Measurements from ENCODE around the gene ADPRHL1. TPM values are rescaled to one million over a fixed set of nuclear protein-coding genes. Genes with fewer than 3 reads are reported as not detected.

The ADPRHL1 gene
- total RNA-seq, 1 donor from 2014 or later = 2.7 TPM

- no peak for ATAC-seq
- Histone ChIP-seq H3K4me3 (no peak overlapping the region), H3K36me3 (no peaks in the 10 kb centered on the region), H3K9me3 (no peaks in the 10 kb centered on the region), H3K27ac (no peak overlapping the region), H3K4me1 (peaks cover 14% of the 10 kb centered on the region), H3K27me3 (ENCODE audit: low read depth) (peaks cover 19% of the 10 kb centered on the region)
- TF ChIP-seq CTCF (IDR thresholded peaks at IDR 0.05) = no peak
- peak; percentile 6 for DNase-seq
- intact Hi-C loops (cut with DNase I) = no loop called here
These were observed 94.6 kb downstream of the ADPRHL1 start for GRCh38 chr13:113358653-113359190.

GRCh38 chr13:113357529-113357928 is 95.8 kb downstream of the ADPRHL1 start:
- ATAC-seq (no peak), DNase-seq (no peak)
- intact Hi-C loops (cut with DNase I) = no loop called here
- Histone ChIP-seq H3K9me3 (no peaks in the 10 kb centered on the region), H3K36me3 (no peaks in the 10 kb centered on the region), H3K4me3 (no peak overlapping the region), H3K27ac (no peak overlapping the region), H3K27me3 (ENCODE audit: low read depth) (peaks cover 7% of the 10 kb centered on the region), H3K4me1 (peaks cover 2% of the 10 kb centered on the region)
- no peak for TF ChIP-seq CTCF (IDR thresholded peaks at IDR 0.05)

DNA sequence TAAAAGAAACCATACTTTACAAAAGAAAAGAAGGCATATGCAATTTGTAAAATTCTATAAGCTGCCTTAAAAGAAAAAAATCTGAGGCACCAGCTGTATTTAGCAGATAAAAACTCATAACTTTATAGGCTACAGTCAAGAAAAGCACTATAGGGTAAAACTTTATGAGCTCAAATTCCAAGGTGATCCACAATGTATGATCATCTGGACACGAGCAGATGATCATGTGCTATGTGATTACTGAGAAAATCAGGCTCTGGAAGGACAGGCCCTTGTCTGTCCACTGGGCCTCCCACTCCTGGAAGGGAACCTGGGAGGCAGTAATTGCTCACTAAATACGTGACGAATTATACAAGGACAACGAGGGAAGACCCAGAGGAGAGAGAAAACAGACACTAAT is 96.7 kb downstream of the ADPRHL1 start:
- ATAC-seq = no peak

DNA sequence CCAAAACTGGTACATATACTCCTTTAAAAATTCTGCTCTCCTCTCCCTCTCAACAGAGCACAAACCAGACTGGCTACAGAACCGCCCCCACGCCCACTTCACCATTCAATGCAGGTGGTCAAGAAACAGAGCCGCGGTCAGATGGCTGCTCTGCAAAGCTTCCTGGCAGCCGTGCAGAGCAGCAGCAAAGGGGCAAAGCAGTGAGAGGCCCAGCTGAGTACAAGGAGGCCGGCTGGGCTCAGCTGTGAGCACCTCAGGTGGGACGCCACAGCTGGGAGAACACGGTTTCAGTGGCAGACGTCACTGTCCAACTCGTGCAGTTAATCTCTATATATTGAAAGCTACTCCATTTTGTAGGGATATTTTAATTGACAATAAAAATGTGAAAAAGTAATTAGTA is 97.7 kb downstream of the ADPRHL1 start:
- Histone ChIP-seq H3K9me3 (no peaks in the 10 kb centered on the region), H3K4me1 (no peaks in the 10 kb centered on the region), H3K27ac (no peak overlapping the region), H3K36me3 (no peaks in the 10 kb centered on the region), H3K4me3 (no peak overlapping the region), H3K27me3 (ENCODE audit: low read depth) (no peaks in the 10 kb centered on the region)
- DNase-seq (peak; percentile 17), ATAC-seq (no peak)
- TF ChIP-seq CTCF (IDR thresholded peaks at IDR 0.05) = no peak
- intact Hi-C loops (cut with DNase I) = no loop called here

More for the DNA sequence above, 96.7 kb downstream of the ADPRHL1 start:
- no peaks in the 10 kb centered on the region for H3K36me3 ChIP-seq
- H3K4me1 ChIP-seq = no peaks in the 10 kb centered on the region
- no peak for TF ChIP-seq CTCF (IDR thresholded peaks at IDR 0.05)
- H3K9me3 ChIP-seq = no peaks in the 10 kb centered on the region
- H3K27ac ChIP-seq = no peak overlapping the region
- DNase-seq = no peak
- intact Hi-C loops (cut with DNase I) = no loop called here
- H3K4me3 ChIP-seq = no peak overlapping the region
- H3K27me3 ChIP-seq (ENCODE audit: low read depth) = no peaks in the 10 kb centered on the region

DNA sequence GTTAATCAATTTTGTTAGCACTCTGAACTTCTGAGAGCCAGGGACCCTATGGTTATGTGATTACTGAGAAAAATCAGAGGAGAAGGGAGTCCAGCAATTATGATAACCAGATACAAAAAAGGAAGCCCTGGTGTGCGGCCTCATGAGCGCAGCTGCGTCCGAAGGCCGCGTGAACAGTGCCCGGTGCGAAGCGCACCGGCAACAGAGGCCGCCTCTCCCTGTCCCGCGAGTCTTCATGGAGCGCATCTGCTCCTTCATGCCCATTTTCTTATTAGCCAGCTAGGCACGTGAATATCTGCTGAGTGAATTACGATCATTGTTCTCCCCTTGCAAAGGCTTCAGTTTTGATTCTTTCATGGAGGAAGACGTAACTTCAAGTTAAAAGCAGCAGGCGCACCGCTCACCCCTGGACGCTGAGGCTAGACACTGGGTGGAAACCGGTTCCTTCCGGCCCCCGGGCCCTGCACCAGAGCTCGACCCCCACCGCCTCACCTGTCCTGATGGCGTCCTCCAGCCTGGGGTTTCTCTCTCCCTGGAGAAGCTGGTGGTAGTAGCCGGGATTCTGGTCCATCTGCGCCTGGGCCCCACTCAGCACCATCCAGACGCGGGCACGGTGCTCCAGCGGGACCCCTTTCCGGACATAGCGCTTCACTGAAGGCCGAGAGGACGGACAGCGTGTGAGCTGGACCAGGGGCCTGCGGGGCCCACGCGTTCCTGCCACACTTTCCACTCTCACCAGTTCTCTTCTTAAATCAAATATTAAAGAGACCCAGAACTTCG is 98.3 kb downstream of the ADPRHL1 start:
- Histone ChIP-seq H3K27me3 (ENCODE audit: low read depth) (no peaks in the 10 kb centered on the region), H3K9me3 (no peaks in the 10 kb centered on the region), H3K27ac (no peak overlapping the region), H3K36me3 (no peaks in the 10 kb centered on the region), H3K4me3 (no peak overlapping the region), H3K4me1 (no peaks in the 10 kb centered on the region)
- no peak for TF ChIP-seq CTCF (IDR thresholded peaks at IDR 0.05)
- ATAC-seq (no peak), DNase-seq (peak; percentile 39)
- intact Hi-C loops (cut with DNase I) = no loop called here

All from lower lobe of right lung (tissue), 2 donors.